Neural progenitor cell (in vitro differentiated cells): ENCODE data around the gene LINC00237. TPM values are rescaled to one million over a fixed set of nuclear protein-coding genes. Genes with fewer than 3 reads are reported as not detected.

Experiments
- DNase-seq: peaks from one replicate; pipeline ENCODE4 v3.0.0-alpha.2; 2016; ENCODE audit warnings: low spot score
- H2AFZ ChIP-seq: fragments of 200-600 bp; sonication (generic); replicated peaks from 2 replicates; pipeline ENCODE4 v1.6.1; 2016; ENCODE audit warnings: antibody characterized with exemption
- H3F3A ChIP-seq: fragments of 200-600 bp; sonication (generic); 2 replicates; pipeline ENCODE4 v1.6.1; 2016; ENCODE audit warnings: antibody characterized with exemption, low read depth
- H3K27ac ChIP-seq: fragments of 200-600 bp; sonication (generic); 2 replicates; pipeline ENCODE4 v1.5.1; 2016; ENCODE audit warnings: mild to moderate bottlenecking
- H3K27me3 ChIP-seq: fragments of 200-600 bp; sonication (generic); 2 replicates; pipeline ENCODE4 v1.6.1; 2016; ENCODE audit warnings: mild to moderate bottlenecking, moderate library complexity
- H3K36me3 ChIP-seq: fragments of 200-600 bp; sonication (generic); 2 replicates; pipeline ENCODE4 v1.5.1; 2016
- H3K4me1 ChIP-seq: fragments of 200-600 bp; sonication (generic); 2 replicates; pipeline ENCODE4 v1.6.1; 2016; ENCODE audit warnings: mixed run types
- H3K4me2 ChIP-seq: fragments of 200-600 bp; sonication (generic); 2 replicates; pipeline ENCODE4 v1.6.1; 2016
- H3K4me3 ChIP-seq: fragments of 200-600 bp; sonication (generic); 2 replicates; pipeline ENCODE4 v1.5.1; 2016
- H3K79me2 ChIP-seq: fragments of 200-600 bp; sonication (generic); 2 replicates; pipeline ENCODE4 v1.6.1; 2016; ENCODE audit warnings: low read depth
- H3K9ac ChIP-seq: fragments of 200-600 bp; sonication (generic); 2 replicates; pipeline ENCODE4 v1.6.1; 2016
- H3K9me3 ChIP-seq: fragments of 200-600 bp; sonication (generic); 2 replicates; pipeline ENCODE4 v1.5.1; 2016; ENCODE audit warnings: low read depth
- H4K20me1 ChIP-seq: fragments of 200-600 bp; sonication (generic); 2 replicates; pipeline ENCODE4 v1.6.1; 2016; ENCODE audit warnings: low read depth
- H3K27ac Mint-ChIP-seq: 3 replicates; pipeline ENCODE4 v1.8.0; 2021; ENCODE audit warnings: mixed read lengths
- H3K27me3 Mint-ChIP-seq: 2 replicates; pipeline ENCODE4 v1.8.0; 2022; ENCODE audit warnings: low read depth, mild to moderate bottlenecking, inconsistent platforms, moderate library complexity, mixed read lengths; ENCODE audit not compliant: insufficient read depth
- H3K36me3 Mint-ChIP-seq: 3 replicates; pipeline ENCODE4 v1.8.0; 2021; ENCODE audit warnings: mixed read lengths
- H3K4me1 Mint-ChIP-seq: 3 replicates; pipeline ENCODE4 v1.8.0; 2021; ENCODE audit warnings: mixed read lengths
- H3K4me3 Mint-ChIP-seq: 3 replicates; pipeline ENCODE4 v1.8.0; 2021; ENCODE audit warnings: mild to moderate bottlenecking, moderate library complexity, mixed read lengths
- H3K9me3 Mint-ChIP-seq: 3 replicates; pipeline ENCODE4 v1.8.0; 2020; ENCODE audit warnings: mixed read lengths
- CTCF ChIP-seq: fragments of 200-600 bp; sonication (generic); IDR thresholded peaks from 2 replicates; pipeline ENCODE4 v1.5.1; 2017; ENCODE audit warnings: antibody characterized with exemption, mild to moderate bottlenecking
- EZH2 ChIP-seq: fragments of 200-600 bp; sonication (generic); IDR thresholded peaks from 2 replicates; pipeline ENCODE4 v1.6.1; 2017; ENCODE audit warnings: antibody characterized with exemption, mild to moderate bottlenecking, moderate library complexity
- EZH2phosphoT487 ChIP-seq: fragments of 200-600 bp; sonication (generic); IDR thresholded peaks from 2 replicates; pipeline ENCODE4 v1.6.1; 2017; ENCODE audit warnings: antibody characterized with exemption
- total RNA-seq: library from RNA; depleted of rRNA; stranded (reverse); fragments of >200 nt; gene quantifications from 2 replicates; pipeline ENCODE4 v1.2.3, GENCODE V29; 2015; ENCODE audit warnings: low replicate concordance

The LINC00237 gene
- total RNA-seq, 1 donor from 2014 or later: not detected

GRCh38 chr20:21118138-21118537, 12.0 kb upstream of the LINC00237 start:
- no peaks in the 10 kb centered on the region for H3K36me3 ChIP-seq
- no peak overlapping the region for H3K4me3 Mint-ChIP-seq
- H3K79me2 ChIP-seq: no peaks in the 10 kb centered on the region
- H3K27ac Mint-ChIP-seq: no peak overlapping the region
- peaks cover 3% of the 10 kb centered on the region for H3K27me3 Mint-ChIP-seq
- H3K4me1 ChIP-seq: peaks cover 6% of the 10 kb centered on the region
- DNase-seq: no peak
- no peaks in the 10 kb centered on the region for H3F3A ChIP-seq
- no peaks in the 10 kb centered on the region for H3K27me3 ChIP-seq
- H3K4me2 ChIP-seq: no peak overlapping the region
- H3K9ac ChIP-seq: no peak overlapping the region
- peaks cover 4% of the 10 kb centered on the region for H3K9me3 Mint-ChIP-seq
- no peak for TF ChIP-seq EZH2phosphoT487
- no peaks in the 10 kb centered on the region for H3K9me3 ChIP-seq
- H3K4me1 Mint-ChIP-seq: no peaks in the 10 kb centered on the region
- H2AFZ ChIP-seq: no peak overlapping the region
- H3K36me3 Mint-ChIP-seq: no peaks in the 10 kb centered on the region
- H4K20me1 ChIP-seq: no peaks in the 10 kb centered on the region
- no peak overlapping the region for H3K27ac ChIP-seq
- H3K4me3 ChIP-seq: no peak overlapping the region

- Histone ChIP-seq H3K27me3 (no peaks in the 10 kb centered on the region), H3K9me3 (no peaks in the 10 kb centered on the region), H4K20me1 (no peaks in the 10 kb centered on the region), H3K36me3 (no peaks in the 10 kb centered on the region), H2AFZ (no peak overlapping the region), H3K9ac (no peak overlapping the region), H3K79me2 (no peaks in the 10 kb centered on the region), H3K4me1 (peaks cover 6% of the 10 kb centered on the region), H3K27ac (no peak overlapping the region), H3K4me3 (no peak overlapping the region), H3K4me2 (no peak overlapping the region), H3F3A (no peaks in the 10 kb centered on the region)
- no peaks in the 10 kb centered on the region for H3K4me1 Mint-ChIP-seq
- no peak for DNase-seq
- H3K4me3 Mint-ChIP-seq: no peak overlapping the region
- no peak for TF ChIP-seq EZH2phosphoT487
- TF ChIP-seq CTCF: no peak
- TF ChIP-seq EZH2: no peak
- peaks cover 6% of the 10 kb centered on the region for H3K27me3 Mint-ChIP-seq
- H3K9me3 Mint-ChIP-seq: peaks cover 4% of the 10 kb centered on the region
- H3K36me3 Mint-ChIP-seq: no peaks in the 10 kb centered on the region
- H3K27ac Mint-ChIP-seq: no peak overlapping the region
These were observed 11.4 kb upstream of the LINC00237 start for GRCh38 chr20:21117521-21117920.

- no peaks in the 10 kb centered on the region for H3K4me1 Mint-ChIP-seq
- no peaks in the 10 kb centered on the region for H3K79me2 ChIP-seq
- no peak overlapping the region for H3K27ac Mint-ChIP-seq
- peaks cover 11% of the 10 kb centered on the region for H3K27me3 Mint-ChIP-seq
- peaks cover 14% of the 10 kb centered on the region for H3K27me3 ChIP-seq
- no peaks in the 10 kb centered on the region for H3K36me3 ChIP-seq
- no peak overlapping the region for H3K27ac ChIP-seq
- no peak overlapping the region for H3K4me2 ChIP-seq
- H3K4me1 ChIP-seq: peaks cover 6% of the 10 kb centered on the region
- no peaks in the 10 kb centered on the region for H3K9me3 ChIP-seq
- H3K9me3 Mint-ChIP-seq: no peaks in the 10 kb centered on the region
- no peak overlapping the region for H2AFZ ChIP-seq
- no peaks in the 10 kb centered on the region for H4K20me1 ChIP-seq
- H3F3A ChIP-seq: no peaks in the 10 kb centered on the region
- H3K9ac ChIP-seq: no peak overlapping the region
- H3K36me3 Mint-ChIP-seq: no peaks in the 10 kb centered on the region
- no peak for DNase-seq
- no peak overlapping the region for H3K4me3 Mint-ChIP-seq
- H3K4me3 ChIP-seq: no peak overlapping the region
- TF ChIP-seq EZH2 (no peak), EZH2phosphoT487 (no peak)
These were observed 8.4 kb upstream of the LINC00237 start for GRCh38 chr20:21114584-21114983.

GRCh38 chr20:21113697-21114096, 7.5 kb upstream of the LINC00237 start:
- H3K79me2 ChIP-seq: no peaks in the 10 kb centered on the region
- H3K4me2 ChIP-seq: no peak overlapping the region
- no peak for TF ChIP-seq EZH2phosphoT487
- TF ChIP-seq EZH2: no peak
- no peak for TF ChIP-seq CTCF
- DNase-seq: no peak
- Mint-ChIP-seq H3K4me1 (no peaks in the 10 kb centered on the region), H3K27me3 (peaks cover 17% of the 10 kb centered on the region), H3K36me3 (no peaks in the 10 kb centered on the region), H3K9me3 (no peaks in the 10 kb centered on the region), H3K27ac (no peak overlapping the region), H3K4me3 (no peak overlapping the region)
- no peaks in the 10 kb centered on the region for H3K36me3 ChIP-seq
- H3K27ac ChIP-seq: no peak overlapping the region
- no peaks in the 10 kb centered on the region for H4K20me1 ChIP-seq
- H3F3A ChIP-seq: no peaks in the 10 kb centered on the region
- peaks cover 23% of the 10 kb centered on the region for H3K27me3 ChIP-seq
- H3K9me3 ChIP-seq: no peaks in the 10 kb centered on the region
- H2AFZ ChIP-seq: no peak overlapping the region
- H3K4me3 ChIP-seq: no peak overlapping the region
- H3K4me1 ChIP-seq: peaks cover under 1% of the 10 kb centered on the region
- H3K9ac ChIP-seq: no peak overlapping the region
